NCI-H2029 (cell line): Measurements from ENCODE around the gene HTT.

Experiments used
- DNase-seq: peaks from one replicate; lab custom pipeline; 2025; lab: John Stamatoyannopoulos, UW

Gene HTT

GRCh38 chr4:3234171-3235029 is 159.9 kb downstream of the HTT start:
- no peak for DNase-seq

- DNase-seq: no peak
These were observed 160.5 kb downstream of the HTT start for GRCh38 chr4:3235030-3235345.

GRCh38 chr4:3235581-3235980 is 161.1 kb downstream of the HTT start:
- DNase-seq: no peak

- no peak for DNase-seq
These were observed 161.9 kb downstream of the HTT start for GRCh38 chr4:3236326-3236878.

- DNase-seq: no peak
These were observed 162.8 kb downstream of the HTT start for GRCh38 chr4:3237266-3237665.

- DNase-seq: no peak
These were observed 163.5 kb downstream of the HTT start for GRCh38 chr4:3237712-3238560.

GRCh38 chr4:3238721-3239120 is 164.2 kb downstream of the HTT start:
- DNase-seq: no peak

- DNase-seq: no peak
These were observed 164.8 kb downstream of the HTT start for GRCh38 chr4:3239303-3239702.

- no peak for DNase-seq
These were observed 165.8 kb downstream of the HTT start for GRCh38 chr4:3239998-3240920.

GRCh38 chr4:3240936-3241522 is 166.5 kb downstream of the HTT start:
- DNase-seq: no peak

- no peak for DNase-seq
These were observed 167.5 kb downstream of the HTT start for GRCh38 chr4:3241898-3242524.

- DNase-seq: no peak
These were observed 168.8 kb downstream of the HTT start for GRCh38 chr4:3243136-3243780.

GRCh38 chr4:3244002-3244401 is 169.5 kb downstream of the HTT start:
- DNase-seq: no peak

GRCh38 chr4:3244747-3245146 is 170.3 kb downstream of the HTT start:
- no peak for DNase-seq

- DNase-seq: no peak
These were observed 171.2 kb downstream of the HTT start for GRCh38 chr4:3245676-3246075.

GRCh38 chr4:3246458-3247398 is 172.2 kb downstream of the HTT start:
- no peak for DNase-seq

GRCh38 chr4:3247399-3248177 is 173.1 kb downstream of the HTT start:
- no peak for DNase-seq

- no peak for DNase-seq
These were observed 173.6 kb downstream of the HTT start for GRCh38 chr4:3248178-3248480.
